ENCODE data around the gene EFNA3. TPM values are rescaled to one million over a fixed set of nuclear protein-coding genes. Genes with fewer than 3 reads are reported as not detected.

The EFNA3 gene
- polyA plus RNA-seq, 3 donors: 0.45 to 1.7 (median 0.92) TPM

- no peak overlapping the region for H3K9ac ChIP-seq (ENCODE audit: insufficient read depth, low read length, poor library complexity, severe bottlenecking)
- peaks cover 17 to 18% of the 10 kb centered on the region in 2 donors for H3K36me3 Mint-ChIP-seq
- H3K4me1 ChIP-seq (ENCODE audit: control insufficient read depth in 1 of 2, insufficient read depth in 2 of 2, low read length in 2 of 2): peaks cover 58 to 68% of the 10 kb centered on the region in 2 donors
- intact Hi-C loops (cut with micrococcal nuclease): loop anchor here in 1 of 2 donors (1.0 to 10.0 kb wide), 2 partner anchors 21 to 529 kb away; partner anchors contain the start of genes EFNA4 and UBE2Q1
- peaks cover 48% of the 10 kb centered on the region for H3K4me1 Mint-ChIP-seq
- peaks cover 47% of the 10 kb centered on the region for H4K20me1 ChIP-seq (ENCODE audit: insufficient read depth, low read length)
- no peaks in the 10 kb centered on the region for H3K36me3 ChIP-seq (replicated peaks in 1 of 2; ENCODE audit: control insufficient read depth in 1 of 2, insufficient read depth in 2 of 2, low read length in 2 of 2)
- peak overlapping the region in 2 of 3 experiments; percentile 75 to 96 for H3K4me3 ChIP-seq (replicated peaks in 1 of 3; ENCODE audit: low read depth in 2 of 3, low read length in 3 of 3)
- peaks cover 45 to 52% of the 10 kb centered on the region in 2 donors for H3K27me3 ChIP-seq (ENCODE audit: control insufficient read depth in 2 of 2, insufficient read depth in 2 of 2, low read length in 2 of 2)
- H3K27ac ChIP-seq (ENCODE audit: low read depth in 1 of 2, low read length in 2 of 2): no peak overlapping the region
- H3K4me2 ChIP-seq (replicated peaks; ENCODE audit: extremely low read depth, low read length, poor library complexity, severe bottlenecking): peak overlapping the region; percentile 94
- no peaks in the 10 kb centered on the region for H3K79me2 ChIP-seq (ENCODE audit: insufficient read depth, low read length)
- peak overlapping the region; percentile 95 to 97 for H3K4me3 Mint-ChIP-seq
- peak in 2 of 3 donors; percentile 36 to 50 for DNase-seq
- 38% methylated on average over 10 of the region's 21 CpGs for WGBS (ENCODE audit: insufficient coverage)
- peaks cover 44 to 54% (median 52%) of the 10 kb centered on the region in 3 donors for H3K27me3 Mint-ChIP-seq (ENCODE audit: low read depth in 3 of 3)
- peaks cover 0 to 16% of the 10 kb centered on the region in 2 donors for H3K9me3 ChIP-seq (replicated peaks in 1 of 2; ENCODE audit: control insufficient read depth in 1 of 2, insufficient read depth in 1 of 2, low read length in 2 of 2)
- TF ChIP-seq, protein P1, sequence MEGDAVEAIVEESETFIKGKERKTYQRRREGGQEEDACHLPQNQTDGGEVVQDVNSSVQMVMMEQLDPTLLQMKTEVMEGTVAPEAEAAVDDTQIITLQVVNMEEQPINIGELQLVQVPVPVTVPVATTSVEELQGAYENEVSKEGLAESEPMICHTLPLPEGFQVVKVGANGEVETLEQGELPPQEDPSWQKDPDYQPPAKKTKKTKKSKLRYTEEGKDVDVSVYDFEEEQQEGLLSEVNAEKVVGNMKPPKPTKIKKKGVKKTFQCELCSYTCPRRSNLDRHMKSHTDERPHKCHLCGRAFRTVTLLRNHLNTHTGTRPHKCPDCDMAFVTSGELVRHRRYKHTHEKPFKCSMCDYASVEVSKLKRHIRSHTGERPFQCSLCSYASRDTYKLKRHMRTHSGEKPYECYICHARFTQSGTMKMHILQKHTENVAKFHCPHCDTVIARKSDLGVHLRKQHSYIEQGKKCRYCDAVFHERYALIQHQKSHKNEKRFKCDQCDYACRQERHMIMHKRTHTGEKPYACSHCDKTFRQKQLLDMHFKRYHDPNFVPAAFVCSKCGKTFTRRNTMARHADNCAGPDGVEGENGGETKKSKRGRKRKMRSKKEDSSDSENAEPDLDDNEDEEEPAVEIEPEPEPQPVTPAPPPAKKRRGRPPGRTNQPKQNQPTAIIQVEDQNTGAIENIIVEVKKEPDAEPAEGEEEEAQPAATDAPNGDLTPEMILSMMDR (IDR thresholded peaks at IDR 0.05): no peak
- peak overlapping the region in 2 of 7 donors; percentile 46 to 68 for H3K27ac Mint-ChIP-seq
- peaks cover 0 to 37% (median 15%) of the 10 kb centered on the region in 7 donors for H3K9me3 Mint-ChIP-seq
- peak overlapping the region; percentile 95 for H2AFZ ChIP-seq (ENCODE audit: insufficient read depth, low read depth, low read length, poor library complexity, severe bottlenecking)
These were observed 5.5 kb downstream of the EFNA3 start for GRCh38 chr1:155083865-155084721.

GRCh38 chr1:155084722-155085503, 6.3 kb downstream of the EFNA3 start:
- peak; percentile 84 to 88 (median 86) for DNase-seq
- Histone ChIP-seq H3K4me3 (replicated peaks in 1 of 3; ENCODE audit: low read depth in 2 of 3, low read length in 3 of 3) (peak overlapping the region; percentile 67 to 96 (median 75)), H2AFZ (ENCODE audit: insufficient read depth, low read depth, low read length, poor library complexity, severe bottlenecking) (peak overlapping the region; percentile 95), H3K9ac (ENCODE audit: insufficient read depth, low read length, poor library complexity, severe bottlenecking) (peak overlapping the region; percentile 66), H3K4me2 (replicated peaks; ENCODE audit: extremely low read depth, low read length, poor library complexity, severe bottlenecking) (peak overlapping the region; percentile 94), H3K79me2 (ENCODE audit: insufficient read depth, low read length) (no peaks in the 10 kb centered on the region), H3K27me3 (ENCODE audit: control insufficient read depth in 2 of 2, insufficient read depth in 2 of 2, low read length in 2 of 2) (peaks cover 37 to 45% of the 10 kb centered on the region in 2 donors), H3K27ac (ENCODE audit: low read depth in 1 of 2, low read length in 2 of 2) (peak overlapping the region; percentile 71 to 77), H3K36me3 (replicated peaks in 1 of 2; ENCODE audit: control insufficient read depth in 1 of 2, insufficient read depth in 2 of 2, low read length in 2 of 2) (no peaks in the 10 kb centered on the region), H4K20me1 (ENCODE audit: insufficient read depth, low read length) (peaks cover 41% of the 10 kb centered on the region), H3K4me1 (ENCODE audit: control insufficient read depth in 1 of 2, insufficient read depth in 2 of 2, low read length in 2 of 2) (peaks cover 50 to 59% of the 10 kb centered on the region in 2 donors), H3K9me3 (replicated peaks in 1 of 2; ENCODE audit: control insufficient read depth in 1 of 2, insufficient read depth in 1 of 2, low read length in 2 of 2) (peaks cover 0 to 16% of the 10 kb centered on the region in 2 donors)
- TF ChIP-seq, protein P1 (IDR thresholded peaks at IDR 0.05): peak; percentile 93
- peaks cover 9 to 10% of the 10 kb centered on the region in 2 donors for H3K36me3 Mint-ChIP-seq
- peaks cover 0 to 29% (median 9%) of the 10 kb centered on the region in 7 donors for H3K9me3 Mint-ChIP-seq
- peaks cover 40% of the 10 kb centered on the region for H3K4me1 Mint-ChIP-seq
- peak overlapping the region; percentile 92 to 98 (median 98) for H3K27ac Mint-ChIP-seq
- intact Hi-C loops (cut with micrococcal nuclease): loop anchor here in 1 of 2 donors (1.0 to 10.0 kb wide), 4 partner anchors 22 to 530 kb away; partner anchors contain the start of genes ADAM15, EFNA4 and UBE2Q1
- WGBS (ENCODE audit: insufficient coverage): under 1% methylated on average over 64 of the region's 67 CpGs
- H3K27me3 Mint-ChIP-seq (ENCODE audit: low read depth in 3 of 3): peaks cover 35 to 46% (median 44%) of the 10 kb centered on the region in 3 donors
- H3K4me3 Mint-ChIP-seq: peak overlapping the region; percentile 95 to 97

Data from CD14-positive monocyte (primary cell).